Astrocyte of the spinal cord (primary cell): Measurements from ENCODE around the gene PAK1.
A peak's percentile ranks its signal among the peaks of the same experiment; 100 is the strongest.

Source experiments
- DNase-seq: peaks from one replicate; pipeline ENCODE4 v3.0.0; 2011; ENCODE audit warnings: low read depth, low spot score
- H3K4me3 ChIP-seq: 2 replicates; pipeline ENCODE4 v1.5.1; 2011; ENCODE audit warnings: low read depth, mild to moderate bottlenecking, low read length, moderate library complexity
- in situ Hi-C: cut with HindIII; loops from 2 replicates; pipeline ENCODE4 v1.10.0; 2017; ENCODE audit warnings: low sequenced_read_pairs
- TF ChIP-seq, protein P1 (sequence below): IDR thresholded peaks from 2 replicates; pipeline ENCODE4 v1.5.1; 2012; ENCODE audit warnings: low read depth, mild to moderate bottlenecking, low read length, inconsistent platforms

The PAK1 gene

DNA sequence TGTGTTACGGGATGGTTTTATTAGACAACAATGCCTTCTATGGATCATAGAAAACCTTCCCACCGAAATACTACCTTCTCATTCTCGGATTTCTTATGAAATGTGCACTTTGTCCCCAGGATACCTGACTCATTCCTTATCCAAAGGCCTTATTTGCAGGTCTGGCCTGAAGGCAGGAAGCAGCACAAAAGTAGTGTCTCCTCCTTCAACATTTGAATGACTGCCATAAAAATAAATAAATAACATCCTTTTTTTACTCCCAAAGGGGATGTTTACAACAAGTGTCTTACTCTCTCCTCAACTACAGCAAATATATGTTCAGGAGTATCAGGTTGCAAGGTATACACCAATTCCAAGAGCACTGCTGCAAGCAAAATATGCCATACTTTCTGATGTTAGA lies 41.6 kb upstream of the PAK1 start:
- TF ChIP-seq, protein P1, sequence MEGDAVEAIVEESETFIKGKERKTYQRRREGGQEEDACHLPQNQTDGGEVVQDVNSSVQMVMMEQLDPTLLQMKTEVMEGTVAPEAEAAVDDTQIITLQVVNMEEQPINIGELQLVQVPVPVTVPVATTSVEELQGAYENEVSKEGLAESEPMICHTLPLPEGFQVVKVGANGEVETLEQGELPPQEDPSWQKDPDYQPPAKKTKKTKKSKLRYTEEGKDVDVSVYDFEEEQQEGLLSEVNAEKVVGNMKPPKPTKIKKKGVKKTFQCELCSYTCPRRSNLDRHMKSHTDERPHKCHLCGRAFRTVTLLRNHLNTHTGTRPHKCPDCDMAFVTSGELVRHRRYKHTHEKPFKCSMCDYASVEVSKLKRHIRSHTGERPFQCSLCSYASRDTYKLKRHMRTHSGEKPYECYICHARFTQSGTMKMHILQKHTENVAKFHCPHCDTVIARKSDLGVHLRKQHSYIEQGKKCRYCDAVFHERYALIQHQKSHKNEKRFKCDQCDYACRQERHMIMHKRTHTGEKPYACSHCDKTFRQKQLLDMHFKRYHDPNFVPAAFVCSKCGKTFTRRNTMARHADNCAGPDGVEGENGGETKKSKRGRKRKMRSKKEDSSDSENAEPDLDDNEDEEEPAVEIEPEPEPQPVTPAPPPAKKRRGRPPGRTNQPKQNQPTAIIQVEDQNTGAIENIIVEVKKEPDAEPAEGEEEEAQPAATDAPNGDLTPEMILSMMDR: no peak
- in situ Hi-C loops: no loop called here
- no peak overlapping the region for H3K4me3 ChIP-seq
- DNase-seq: no peak

DNA sequence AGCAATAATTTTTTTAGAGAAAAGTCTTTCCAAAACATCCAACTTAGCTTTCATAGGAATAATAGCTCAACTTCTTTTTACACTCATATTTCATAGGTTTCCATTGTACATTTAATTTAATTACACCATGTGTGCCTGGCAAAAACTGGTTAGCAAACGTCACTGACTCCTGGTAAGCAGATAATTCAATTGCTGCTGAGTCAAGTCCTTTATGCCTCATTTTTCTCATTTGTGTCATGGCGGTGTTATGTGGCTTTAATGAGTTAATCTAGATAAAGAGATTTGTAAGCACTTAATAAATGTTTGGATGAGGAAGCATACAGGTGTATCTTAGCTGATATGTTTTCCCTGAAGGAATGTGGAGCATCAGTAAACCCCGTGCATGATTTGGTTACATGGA lies 41.2 kb upstream of the PAK1 start:
- DNase-seq: no peak
- in situ Hi-C loops: no loop called here
- no peak overlapping the region for H3K4me3 ChIP-seq
- TF ChIP-seq, protein P1: no peak

- no peak overlapping the region for H3K4me3 ChIP-seq
- TF ChIP-seq, protein P1: no peak
- DNase-seq: no peak
- in situ Hi-C loops: no loop called here
Observed at GRCh38 chr11:77512092-77512491, 38.2 kb upstream of the PAK1 start.

- no peak for DNase-seq
- no peak overlapping the region for H3K4me3 ChIP-seq
- in situ Hi-C loops: no loop called here
- TF ChIP-seq, protein P1: no peak
Observed at GRCh38 chr11:77510851-77511250, 37.0 kb upstream of the PAK1 start.

DNA sequence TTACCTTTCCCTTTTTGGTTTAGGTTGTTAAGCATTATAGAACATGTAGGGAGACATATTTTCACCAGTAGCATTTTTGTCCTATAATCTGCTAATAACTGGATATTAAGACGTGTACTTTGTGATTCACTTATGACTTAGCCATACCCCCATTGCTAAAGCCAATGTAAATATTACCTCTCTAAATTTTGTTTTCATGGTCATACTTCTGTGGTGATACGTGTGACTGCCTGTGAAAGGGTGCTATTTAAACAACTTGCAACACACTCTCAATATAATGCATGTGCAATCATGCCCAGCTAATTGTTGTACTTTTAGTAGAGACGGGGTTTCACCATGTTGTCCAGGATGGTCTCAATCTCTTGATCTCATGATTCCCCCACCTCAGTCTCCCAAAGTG lies 36.2 kb upstream of the PAK1 start:
- in situ Hi-C loops: no loop called here
- DNase-seq: no peak
- no peak overlapping the region for H3K4me3 ChIP-seq
- TF ChIP-seq, protein P1: no peak

DNA sequence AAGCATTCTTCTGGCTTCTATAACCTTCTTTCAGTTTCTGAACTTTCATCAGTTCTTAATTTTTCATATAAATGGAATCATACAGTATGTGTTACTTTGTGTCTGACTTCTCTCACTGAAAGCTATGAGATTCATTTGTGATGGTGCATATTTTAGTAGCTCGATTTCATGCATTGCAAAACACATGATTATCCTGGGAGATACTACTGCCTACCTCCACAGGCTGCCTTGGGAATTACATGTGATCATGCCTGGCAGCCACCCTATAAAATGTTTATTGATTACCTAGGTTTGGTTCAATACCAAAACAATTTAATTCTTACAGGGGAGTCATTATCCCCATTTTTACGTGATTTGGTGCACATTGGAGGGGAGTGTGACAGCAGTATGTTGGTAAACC lies 34.1 kb upstream of the PAK1 start:
- H3K4me3 ChIP-seq: no peak overlapping the region
- no peak for DNase-seq
- TF ChIP-seq, protein P1: no peak
- in situ Hi-C loops: no loop called here

GRCh38 chr11:77506857-77507256 lies 33.0 kb upstream of the PAK1 start:
- in situ Hi-C loops: no loop called here
- DNase-seq: peak; percentile 12
- TF ChIP-seq, protein P1: no peak
- H3K4me3 ChIP-seq: no peak overlapping the region
